CD4-positive, alpha-beta T cell (primary cell): ENCODE measurements around the gene BPIFB2. TPM values are rescaled to one million over a fixed set of nuclear protein-coding genes. Genes with fewer than 3 reads are reported as not detected.

Experiments used
- ATAC-seq: fragments of 200-7000 bp; cut with Tn5 transposase; one replicate; pipeline ENCODE4 v1.10.0; 2022; ENCODE audit warnings: mild to moderate bottlenecking; ENCODE audit not compliant: poor library complexity
- CTCF ChIA-PET: fragments of 350-600 bp; sonication (Branson Sonifier 250); formaldehyde crosslinking; loops from one replicate; lab custom pipeline; 2021; ENCODE audit warnings: antibody characterized with exemption, inconsistent platforms; lab: Charles Lee
- POLR2A ChIA-PET: fragments of 350-600 bp; sonication (Branson Sonifier 250); formaldehyde crosslinking; loops from one replicate; lab custom pipeline; 2021; ENCODE audit warnings: antibody characterized with exemption, inconsistent platforms; lab: Charles Lee
- DNase-seq, 14 experiments: peaks; one replicate each; pipeline ENCODE4 v3.0.0-alpha.2; 2013 to 2020; ENCODE audit warnings: mixed read lengths in 2 of 14
- H3K27ac ChIP-seq, 2 donors: one replicate each; pipeline versions ENCODE4 v1.5.1 to v1.7.0; 2013; ENCODE audit warnings: low read length in 2 of 2, low read depth in 1 of 2, mild to moderate bottlenecking in 1 of 2
- H3K27me3 ChIP-seq, 2 experiments: 1 replicate in 1 of 2; 2 replicates in 1 of 2; pipeline versions ENCODE4 v1.6.1 to v1.7.0; 2013; ENCODE audit warnings: low read length in 2 of 2, control low read depth in 1 of 2, mild to moderate bottlenecking in 1 of 2, moderate library complexity in 1 of 2; ENCODE audit not compliant: insufficient read depth in 2 of 2, control insufficient read depth in 1 of 2
- H3K36me3 ChIP-seq: one replicate; pipeline ENCODE4 v1.6.1; 2013; ENCODE audit warnings: low read length, control low read depth; ENCODE audit not compliant: insufficient read depth
- H3K4me1 ChIP-seq: one replicate; pipeline ENCODE4 v1.6.1; 2013; ENCODE audit warnings: low read length, control low read depth; ENCODE audit not compliant: insufficient read depth
- H3K4me3 ChIP-seq: one replicate; pipeline ENCODE4 v1.5.1; 2013; ENCODE audit warnings: mild to moderate bottlenecking, low read length, moderate library complexity
- H3K9me3 ChIP-seq, 2 experiments: 1 replicate in 1 of 2; 2 replicates in 1 of 2; pipeline versions ENCODE4 v1.6.1 to v1.7.0; 2013; ENCODE audit warnings: low read length in 2 of 2, mild to moderate bottlenecking in 2 of 2, control low read depth in 1 of 2, moderate library complexity in 1 of 2; ENCODE audit not compliant: control insufficient read depth in 1 of 2, insufficient read depth in 1 of 2
- H3K27ac Mint-ChIP-seq: one replicate; pipeline ENCODE4 v1.8.0; 2020; ENCODE audit warnings: mixed read lengths
- H3K27me3 Mint-ChIP-seq: one replicate; pipeline ENCODE4 v1.8.0; 2021; ENCODE audit warnings: mixed read lengths
- H3K36me3 Mint-ChIP-seq: one replicate; pipeline ENCODE4 v1.8.0; 2021; ENCODE audit warnings: low read depth, mixed read lengths
- H3K4me1 Mint-ChIP-seq: one replicate; pipeline ENCODE4 v1.8.0; 2021; ENCODE audit warnings: low read depth, mixed read lengths
- H3K4me3 Mint-ChIP-seq: one replicate; pipeline ENCODE4 v1.8.0; 2020; ENCODE audit warnings: mild to moderate bottlenecking, mixed read lengths
- H3K9me3 Mint-ChIP-seq: one replicate; pipeline ENCODE4 v1.8.0; 2020; ENCODE audit warnings: mixed read lengths
- CTCF ChIP-seq: fragments of 200-600 bp; IDR thresholded peaks from one replicate; pipeline ENCODE4 v1.8.0; 2022; ENCODE audit warnings: antibody characterized with exemption, mild to moderate bottlenecking
- intact Hi-C, 2 experiments: fragments of 100-400 bp; cut with DNase I in 1 of 2; cut with micrococcal nuclease in 1 of 2; formaldehyde crosslinking; loops; one replicate each; pipeline versions ENCODE4 v1.15.1 to v1.9.0; 2023 to 2025; cut with DNase I, micrococcal nuclease
- total RNA-seq, 174 experiments: library from RNA in 2 of 174; stranded (reverse) in 2 of 174; gene quantifications; one replicate each; pipeline ENCODE4 v1.2.3 and lab custom pipeline; 2021 to 2026

Gene BPIFB2
- total RNA-seq, 2 experiments from 2014 or later: not detected

- H3K9me3 Mint-ChIP-seq: no peaks in the 10 kb centered on the region
- peaks cover 6% of the 10 kb centered on the region for H3K4me1 ChIP-seq
- peaks cover 14% of the 10 kb centered on the region for H3K4me1 Mint-ChIP-seq
- H3K27me3 ChIP-seq: no peaks in the 10 kb centered on the region
- no peak overlapping the region for H3K27ac ChIP-seq
- intact Hi-C loops: no loop called here
- H3K36me3 Mint-ChIP-seq: no peaks in the 10 kb centered on the region
- POLR2A ChIA-PET: no interaction called here
- no peaks in the 10 kb centered on the region for H3K36me3 ChIP-seq
- H3K4me3 ChIP-seq: no peak overlapping the region
- H3K9me3 ChIP-seq: peaks cover 0 to 10% of the 10 kb centered on the region in 2 experiments
- DNase-seq (no peak), ATAC-seq (no peak)
- H3K27ac Mint-ChIP-seq: no peak overlapping the region
- no peak for TF ChIP-seq CTCF
- H3K27me3 Mint-ChIP-seq: no peaks in the 10 kb centered on the region
- CTCF ChIA-PET: no interaction called here
- H3K4me3 Mint-ChIP-seq: no peak overlapping the region
These were observed 12.2 kb downstream of the BPIFB2 start for GRCh38 chr20:33019465-33020277.

GRCh38 chr20:33020278-33021161 is 13.0 kb downstream of the BPIFB2 start:
- no peaks in the 10 kb centered on the region for H3K27me3 Mint-ChIP-seq
- H3K4me1 ChIP-seq: peaks cover 6% of the 10 kb centered on the region
- intact Hi-C loops: no loop called here
- CTCF ChIA-PET: no interaction called here
- POLR2A ChIA-PET: no interaction called here
- H3K9me3 Mint-ChIP-seq: no peaks in the 10 kb centered on the region
- H3K36me3 Mint-ChIP-seq: no peaks in the 10 kb centered on the region
- H3K4me1 Mint-ChIP-seq: peaks cover 9% of the 10 kb centered on the region
- no peak for TF ChIP-seq CTCF
- no peak overlapping the region for H3K4me3 Mint-ChIP-seq
- no peak overlapping the region for H3K27ac Mint-ChIP-seq
- no peak for DNase-seq
- peaks cover 0 to 10% of the 10 kb centered on the region in 2 experiments for H3K9me3 ChIP-seq
- no peak overlapping the region for H3K4me3 ChIP-seq
- no peaks in the 10 kb centered on the region for H3K27me3 ChIP-seq
- no peak for ATAC-seq
- no peak overlapping the region for H3K27ac ChIP-seq
- H3K36me3 ChIP-seq: no peaks in the 10 kb centered on the region

GRCh38 chr20:33021879-33022278 is 14.4 kb downstream of the BPIFB2 start:
- Histone ChIP-seq H3K27me3 (no peaks in the 10 kb centered on the region), H3K4me1 (no peaks in the 10 kb centered on the region), H3K4me3 (no peak overlapping the region), H3K27ac (no peak overlapping the region), H3K9me3 (peaks cover 0 to 10% of the 10 kb centered on the region in 2 experiments), H3K36me3 (no peaks in the 10 kb centered on the region)
- ChIA-PET POLR2A (no interaction called here), CTCF (no interaction called here)
- ATAC-seq (no peak), DNase-seq (no peak)
- no peak for TF ChIP-seq CTCF
- Mint-ChIP-seq H3K4me1 (peaks cover under 1% of the 10 kb centered on the region), H3K36me3 (no peaks in the 10 kb centered on the region), H3K9me3 (no peaks in the 10 kb centered on the region), H3K27me3 (no peaks in the 10 kb centered on the region), H3K4me3 (no peak overlapping the region), H3K27ac (no peak overlapping the region)
- intact Hi-C loops: no loop called here
